ENCODE data around the gene APBB1.

- no peak for TF ChIP-seq CTCF (IDR thresholded peaks at IDR 0.05)
- no peak for TF ChIP-seq POLR2A (IDR thresholded peaks at IDR 0.05)
Measured at GRCh38 chr11:6350043-6350442, 68.9 kb downstream of the APBB1 start.
